Prostate gland (tissue), 2 donors: ENCODE measurements around the gene FBLIM1.

ENCODE experiments used
- CTCF ChIP-seq, 4 experiments: fragments of 200-600 bp in 2 of 4; fragments of 450-650 bp in 2 of 4; sonication (generic) in 2 of 4; IDR thresholded peaks; 1 replicate in 3 of 4; 2 replicates in 1 of 4; pipeline ENCODE4 v1.5.1; 2016 to 2019; ENCODE audit warnings: antibody characterized with exemption in 4 of 4, mild to moderate bottlenecking in 2 of 4, moderate library complexity in 2 of 4
- POLR2A ChIP-seq: fragments of 450-650 bp; IDR thresholded peaks from one replicate; pipeline ENCODE4 v1.6.1; 2016; ENCODE audit warnings: antibody characterized with exemption, mild to moderate bottlenecking

DNA sequence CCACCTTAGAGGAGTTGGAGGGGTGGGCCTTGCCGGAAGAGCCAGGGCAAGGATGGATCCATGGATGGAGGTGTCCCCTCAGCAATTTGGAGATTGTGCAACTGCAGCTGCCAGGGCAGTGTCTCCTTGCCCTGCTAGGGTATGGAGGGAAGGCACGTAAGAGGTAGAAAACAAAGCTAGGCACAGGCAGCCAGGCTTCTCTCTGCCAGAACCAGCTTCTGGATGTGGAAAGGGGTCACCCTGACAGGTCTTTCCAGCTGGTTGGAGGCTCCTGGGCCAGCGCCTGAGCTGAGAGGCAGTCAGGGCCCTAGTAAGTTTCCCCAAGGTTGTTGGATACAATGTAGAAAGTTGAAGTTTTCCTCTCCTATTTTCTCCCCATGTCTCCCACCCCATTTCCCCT, 37.7 kb upstream of the FBLIM1 start:
- TF ChIP-seq POLR2A (no peak), CTCF (IDR thresholded peaks at IDR 0.05) (no peak)
